Stimulated activated CD4-positive, alpha-beta T cell treated with anti-CD3 and anti-CD28 coated beads, Interleukin-1b, Interleukin-23, amount 100 ng/mL, for 24 hours (primary cell): Measurements from ENCODE around the gene GPRC6A.
"Not testable (repeated sequence)": the region's sequence is repeated elsewhere in the genome, so short reads cannot be mapped to it uniquely, and the experiment has no call there.

ENCODE experiments used
- DNase-seq, 4 experiments: peaks; one replicate each; pipeline ENCODE4 v3.0.0-alpha.2; 2020; ENCODE audit warnings: low read depth in 4 of 4, low spot score in 1 of 4

Gene GPRC6A

GRCh38 chr6:116828983-116829382 is at the start of gene GPRC6A:
Gene GPRC6A (minus strand): TSS chr6:116829083. CDS start chr6:116829013, 70 bp downstream.
- no peak for DNase-seq

GRCh38 chr6:116877743-116878142 is 48.9 kb upstream of the GPRC6A start:
- no peak for DNase-seq

- no peak for DNase-seq
These were observed 48.0 kb upstream of the GPRC6A start, which contains the start of gene RFX6 for GRCh38 chr6:116876635-116877611. Gene RFX6 (plus strand): TSS chr6:116877242. CDS start chr6:116877276, 34 bp downstream.

GRCh38 chr6:116876107-116876506 is 47.2 kb upstream of the GPRC6A start:
- DNase-seq, result no peak

- DNase-seq, result no peak
These were observed 43.9 kb upstream of the GPRC6A start for GRCh38 chr6:116872771-116873170.

- DNase-seq, result no peak
These were observed 37.5 kb upstream of the GPRC6A start for GRCh38 chr6:116866281-116866871.

- DNase-seq, result no peak
These were observed 30.4 kb upstream of the GPRC6A start for GRCh38 chr6:116859264-116859663.

GRCh38 chr6:116858060-116858459 is 29.2 kb upstream of the GPRC6A start:
- DNase-seq, result no peak

GRCh38 chr6:116847227-116847626 is 18.3 kb upstream of the GPRC6A start:
- DNase-seq, result no peak

GRCh38 chr6:116842459-116842858 is 13.6 kb upstream of the GPRC6A start:
- no peak for DNase-seq

- DNase-seq, result no peak
These were observed 11.2 kb upstream of the GPRC6A start for GRCh38 chr6:116840091-116840490.

- DNase-seq, result no peak
These were observed 7.9 kb upstream of the GPRC6A start for GRCh38 chr6:116836606-116837342.

- DNase-seq, result not testable (repeated sequence)
These were observed 5.6 kb upstream of the GPRC6A start for GRCh38 chr6:116834526-116834925.

- no peak for DNase-seq
These were observed 1.2 kb downstream of the GPRC6A start for GRCh38 chr6:116827561-116828240.

GRCh38 chr6:116816336-116816735 is 12.5 kb downstream of the GPRC6A start:
- not testable (repeated sequence) for DNase-seq

- DNase-seq, result no peak
These were observed 16.7 kb downstream of the GPRC6A start for GRCh38 chr6:116812051-116812650.

- DNase-seq, result no peak
These were observed 26.9 kb downstream of the GPRC6A start for GRCh38 chr6:116801971-116802370.

GRCh38 chr6:116799945-116800344 is 28.9 kb downstream of the GPRC6A start:
- DNase-seq, result no peak

- DNase-seq, result no peak
These were observed 31.3 kb downstream of the GPRC6A start for GRCh38 chr6:116797585-116797984.

- no peak for DNase-seq
These were observed 35.7 kb downstream of the GPRC6A start for GRCh38 chr6:116793224-116793623.

- DNase-seq, result no peak
These were observed 45.0 kb downstream of the GPRC6A start for GRCh38 chr6:116783852-116784251.
